Neural crest cell (in vitro differentiated cells): ENCODE data around the gene TSPAN18. TPM values are rescaled to one million over a fixed set of nuclear protein-coding genes. Genes with fewer than 3 reads are reported as not detected.

Experiments
- DNase-seq: peaks from one replicate; pipeline ENCODE4 v3.0.0; 2021; ENCODE audit warnings: low read depth, mixed read lengths, low spot score
- H3K27ac Mint-ChIP-seq: one replicate; pipeline ENCODE4 v1.8.0; 2021; ENCODE audit warnings: mild to moderate bottlenecking, mixed read lengths; ENCODE audit not compliant: unreplicated experiment
- H3K27me3 Mint-ChIP-seq: 2 replicates; pipeline ENCODE4 v1.8.0; 2021; ENCODE audit warnings: low read depth, mild to moderate bottlenecking, mixed read lengths
- H3K36me3 Mint-ChIP-seq: 2 replicates; pipeline ENCODE4 v1.8.0; 2021; ENCODE audit warnings: low read depth, mild to moderate bottlenecking, mixed read lengths
- H3K4me1 Mint-ChIP-seq: 2 replicates; pipeline ENCODE4 v1.8.0; 2021; ENCODE audit warnings: mixed read lengths
- H3K4me3 Mint-ChIP-seq: one replicate; pipeline ENCODE4 v1.8.0; 2021; ENCODE audit warnings: mild to moderate bottlenecking, mixed read lengths
- H3K9me3 Mint-ChIP-seq: 2 replicates; pipeline ENCODE4 v1.8.0; 2021; ENCODE audit warnings: mixed read lengths
- total RNA-seq: library from RNA; stranded (reverse); gene quantifications from 2 replicates; pipeline ENCODE4 v1.2.1, GENCODE V29; 2021
- TF ChIP-seq, protein P1 (sequence below): fragments of 200-600 bp; sonication (generic); conservative IDR thresholded peaks from 2 replicates; pipeline ENCODE4 v1.5.0; 2021; ENCODE audit warnings: antibody characterized with exemption, mild to moderate bottlenecking

The TSPAN18 gene
- total RNA-seq, 1 donor from 2014 or later, result 125 TPM

DNA sequence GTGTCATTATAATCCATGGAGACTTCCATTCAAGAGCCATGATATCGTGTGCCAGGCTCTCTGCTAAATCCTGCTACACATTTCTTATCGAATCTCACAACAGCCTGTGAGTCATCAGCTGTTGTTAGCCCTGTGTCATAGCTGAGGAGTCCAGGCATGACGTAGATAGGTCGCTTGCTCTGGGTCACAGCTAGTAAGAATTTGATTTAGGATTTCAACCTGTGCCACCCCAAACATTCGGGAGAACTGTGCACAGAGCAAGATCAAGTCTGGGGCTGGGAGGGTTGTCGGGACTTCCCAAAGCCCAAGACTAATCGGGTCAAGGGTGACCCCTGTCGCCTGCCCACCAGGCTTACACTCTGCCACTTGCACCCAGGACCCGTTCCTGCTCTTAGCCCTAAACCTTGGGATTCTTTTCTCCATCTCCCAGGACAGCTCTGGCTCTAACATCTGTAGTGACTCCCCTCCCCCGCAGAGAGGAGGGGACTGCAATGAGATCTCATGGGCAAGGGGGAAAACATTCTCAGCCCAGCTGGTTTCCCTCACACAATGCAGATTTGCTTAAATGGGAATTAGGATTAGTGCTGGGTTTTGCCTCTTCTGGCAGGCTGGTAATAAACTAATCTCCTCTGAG lies 34.3 kb downstream of the TSPAN18 start:
- no peak overlapping the region for H3K4me3 Mint-ChIP-seq
- peaks cover 3% of the 10 kb centered on the region for H3K9me3 Mint-ChIP-seq
- peaks cover 40% of the 10 kb centered on the region for H3K4me1 Mint-ChIP-seq
- DNase-seq, result no peak
- TF ChIP-seq, protein P1, sequence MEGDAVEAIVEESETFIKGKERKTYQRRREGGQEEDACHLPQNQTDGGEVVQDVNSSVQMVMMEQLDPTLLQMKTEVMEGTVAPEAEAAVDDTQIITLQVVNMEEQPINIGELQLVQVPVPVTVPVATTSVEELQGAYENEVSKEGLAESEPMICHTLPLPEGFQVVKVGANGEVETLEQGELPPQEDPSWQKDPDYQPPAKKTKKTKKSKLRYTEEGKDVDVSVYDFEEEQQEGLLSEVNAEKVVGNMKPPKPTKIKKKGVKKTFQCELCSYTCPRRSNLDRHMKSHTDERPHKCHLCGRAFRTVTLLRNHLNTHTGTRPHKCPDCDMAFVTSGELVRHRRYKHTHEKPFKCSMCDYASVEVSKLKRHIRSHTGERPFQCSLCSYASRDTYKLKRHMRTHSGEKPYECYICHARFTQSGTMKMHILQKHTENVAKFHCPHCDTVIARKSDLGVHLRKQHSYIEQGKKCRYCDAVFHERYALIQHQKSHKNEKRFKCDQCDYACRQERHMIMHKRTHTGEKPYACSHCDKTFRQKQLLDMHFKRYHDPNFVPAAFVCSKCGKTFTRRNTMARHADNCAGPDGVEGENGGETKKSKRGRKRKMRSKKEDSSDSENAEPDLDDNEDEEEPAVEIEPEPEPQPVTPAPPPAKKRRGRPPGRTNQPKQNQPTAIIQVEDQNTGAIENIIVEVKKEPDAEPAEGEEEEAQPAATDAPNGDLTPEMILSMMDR, result no peak
- H3K27me3 Mint-ChIP-seq, result no peaks in the 10 kb centered on the region
- H3K27ac Mint-ChIP-seq, result peak overlapping the region; percentile 77
- H3K36me3 Mint-ChIP-seq, result peaks cover 16% of the 10 kb centered on the region

DNA sequence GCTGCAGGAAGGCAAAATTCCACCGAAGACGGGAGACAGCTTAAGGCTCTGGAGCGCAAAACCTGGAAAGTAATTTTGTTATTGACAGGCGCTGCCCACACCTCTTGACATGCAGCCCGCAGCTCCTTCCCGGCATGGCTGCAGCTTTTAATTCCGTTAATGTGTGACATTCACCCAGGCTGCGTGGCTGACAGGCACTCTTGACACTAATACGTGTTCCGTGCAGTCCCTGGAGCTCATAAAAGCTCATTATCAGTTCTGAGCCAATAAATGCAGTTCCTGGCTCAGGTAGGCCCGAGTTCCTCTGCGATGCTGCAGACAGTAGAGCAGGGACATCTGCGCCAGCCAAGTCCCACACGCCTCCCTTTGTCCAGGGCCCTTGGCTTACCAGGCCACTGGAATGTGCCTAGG lies 34.8 kb downstream of the TSPAN18 start:
- Mint-ChIP-seq H3K27ac (peak overlapping the region; percentile 77), H3K9me3 (peaks cover 3% of the 10 kb centered on the region), H3K4me1 (peaks cover 39% of the 10 kb centered on the region), H3K4me3 (no peak overlapping the region), H3K27me3 (no peaks in the 10 kb centered on the region), H3K36me3 (peaks cover 19% of the 10 kb centered on the region)
- TF ChIP-seq, protein P1, result no peak
- no peak for DNase-seq

DNA sequence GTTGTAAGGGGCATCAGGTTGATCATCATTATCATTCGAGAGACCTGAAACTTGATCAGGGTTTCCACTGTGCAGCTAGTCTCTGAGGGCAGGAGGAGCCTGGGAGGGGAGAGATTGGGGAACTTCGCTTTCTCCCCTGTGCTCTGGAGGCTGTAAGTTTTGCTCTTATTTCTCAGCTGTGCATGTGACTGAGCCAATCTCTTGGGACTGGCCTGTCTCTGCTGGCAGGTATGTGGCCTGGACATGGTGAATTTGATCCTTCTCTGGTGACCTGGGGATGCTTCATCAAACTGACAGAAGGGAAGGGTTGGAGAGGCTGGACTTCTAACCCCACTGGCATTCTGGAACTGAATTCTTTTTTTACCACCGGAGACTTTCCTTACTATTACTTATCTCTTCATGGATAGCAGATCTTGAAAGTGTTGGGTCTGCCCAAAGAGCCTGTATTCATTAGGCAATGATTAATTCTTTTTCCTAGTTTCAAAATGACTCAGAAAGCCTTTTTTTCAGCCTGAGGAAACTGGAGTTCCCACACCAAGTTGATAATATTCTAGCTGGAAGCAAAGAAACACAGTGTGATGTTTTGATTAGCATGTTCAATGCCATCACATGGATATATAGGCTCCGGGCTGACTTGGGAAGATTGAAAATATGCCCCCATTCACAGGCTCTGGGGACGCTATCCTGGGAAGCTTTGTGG lies 36.5 kb downstream of the TSPAN18 start:
- Mint-ChIP-seq H3K4me3 (no peak overlapping the region), H3K36me3 (peaks cover 27% of the 10 kb centered on the region), H3K27ac (no peak overlapping the region), H3K27me3 (no peaks in the 10 kb centered on the region), H3K9me3 (no peaks in the 10 kb centered on the region), H3K4me1 (peaks cover 39% of the 10 kb centered on the region)
- no peak for DNase-seq
- TF ChIP-seq, protein P1, result no peak

DNA sequence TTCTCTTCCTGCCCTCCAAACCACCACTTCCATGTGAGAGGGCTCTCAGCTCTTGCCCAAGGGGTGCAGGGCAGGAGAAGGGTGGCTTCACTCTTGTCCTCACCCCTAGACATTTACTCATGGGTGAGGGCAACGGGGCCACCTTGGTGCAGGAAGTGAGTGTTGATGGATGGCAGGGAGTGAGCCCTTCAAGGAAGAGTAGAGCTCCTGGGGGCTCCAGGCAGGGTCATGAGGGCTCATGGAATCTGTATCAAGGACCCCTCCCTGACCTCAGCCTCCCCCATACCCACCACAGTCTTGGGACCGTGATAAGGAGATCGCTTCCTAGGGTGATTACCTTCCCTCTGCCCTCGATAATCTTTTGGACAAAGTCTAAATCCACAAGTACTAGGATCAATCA lies 37.8 kb downstream of the TSPAN18 start:
- peaks cover 35% of the 10 kb centered on the region for H3K4me1 Mint-ChIP-seq
- H3K27ac Mint-ChIP-seq, result no peak overlapping the region
- H3K9me3 Mint-ChIP-seq, result peaks cover 2% of the 10 kb centered on the region
- H3K27me3 Mint-ChIP-seq, result no peaks in the 10 kb centered on the region
- no peak for DNase-seq
- peaks cover 26% of the 10 kb centered on the region for H3K36me3 Mint-ChIP-seq
- no peak overlapping the region for H3K4me3 Mint-ChIP-seq
- TF ChIP-seq, protein P1, result no peak

DNA sequence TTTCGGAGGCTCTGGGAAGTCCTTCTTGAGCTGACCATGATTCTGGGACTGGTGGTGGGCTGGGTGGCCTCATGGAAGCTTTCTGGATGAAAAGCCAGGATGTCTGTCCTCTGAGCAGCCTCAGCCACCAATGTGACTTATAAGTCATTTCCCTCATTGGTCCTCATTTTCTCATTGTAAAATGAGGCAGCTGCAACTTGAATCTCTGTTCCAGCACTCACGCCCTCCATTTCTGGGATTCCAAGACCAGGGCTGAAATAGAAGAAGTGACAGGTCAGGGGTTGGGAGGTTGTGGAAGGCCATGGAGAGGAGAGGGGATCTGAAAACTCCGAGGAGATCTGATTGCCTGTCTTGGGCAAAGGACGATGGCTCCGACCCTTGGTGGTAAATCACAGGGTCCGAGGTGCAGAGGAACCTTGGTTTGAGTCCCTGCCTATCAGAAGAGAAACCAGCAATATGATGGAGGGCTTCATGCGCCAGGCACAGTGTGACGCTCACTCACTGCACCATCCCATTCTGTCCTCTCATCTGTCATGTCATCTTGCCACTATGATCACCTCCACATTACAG lies 38.3 kb downstream of the TSPAN18 start:
- TF ChIP-seq, protein P1, result no peak
- Mint-ChIP-seq H3K27me3 (no peaks in the 10 kb centered on the region), H3K4me1 (peaks cover 29% of the 10 kb centered on the region), H3K36me3 (peaks cover 29% of the 10 kb centered on the region), H3K9me3 (peaks cover 2% of the 10 kb centered on the region), H3K27ac (no peak overlapping the region), H3K4me3 (no peak overlapping the region)
- no peak for DNase-seq
